ENCODE results near the gene PNPLA8. TPM values are rescaled to one million over a fixed set of nuclear protein-coding genes. Genes with fewer than 3 reads are reported as not detected.
A peak's percentile ranks its signal among the peaks of the same experiment; 100 is the strongest.

The PNPLA8 gene, protein sequence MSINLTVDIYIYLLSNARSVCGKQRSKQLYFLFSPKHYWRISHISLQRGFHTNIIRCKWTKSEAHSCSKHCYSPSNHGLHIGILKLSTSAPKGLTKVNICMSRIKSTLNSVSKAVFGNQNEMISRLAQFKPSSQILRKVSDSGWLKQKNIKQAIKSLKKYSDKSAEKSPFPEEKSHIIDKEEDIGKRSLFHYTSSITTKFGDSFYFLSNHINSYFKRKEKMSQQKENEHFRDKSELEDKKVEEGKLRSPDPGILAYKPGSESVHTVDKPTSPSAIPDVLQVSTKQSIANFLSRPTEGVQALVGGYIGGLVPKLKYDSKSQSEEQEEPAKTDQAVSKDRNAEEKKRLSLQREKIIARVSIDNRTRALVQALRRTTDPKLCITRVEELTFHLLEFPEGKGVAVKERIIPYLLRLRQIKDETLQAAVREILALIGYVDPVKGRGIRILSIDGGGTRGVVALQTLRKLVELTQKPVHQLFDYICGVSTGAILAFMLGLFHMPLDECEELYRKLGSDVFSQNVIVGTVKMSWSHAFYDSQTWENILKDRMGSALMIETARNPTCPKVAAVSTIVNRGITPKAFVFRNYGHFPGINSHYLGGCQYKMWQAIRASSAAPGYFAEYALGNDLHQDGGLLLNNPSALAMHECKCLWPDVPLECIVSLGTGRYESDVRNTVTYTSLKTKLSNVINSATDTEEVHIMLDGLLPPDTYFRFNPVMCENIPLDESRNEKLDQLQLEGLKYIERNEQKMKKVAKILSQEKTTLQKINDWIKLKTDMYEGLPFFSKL
- polyA plus RNA-seq (75.9 and 85.1 TPM in 2 replicates), polyA minus RNA-seq (95.7 and 112 TPM in 2 replicates)

DNA sequence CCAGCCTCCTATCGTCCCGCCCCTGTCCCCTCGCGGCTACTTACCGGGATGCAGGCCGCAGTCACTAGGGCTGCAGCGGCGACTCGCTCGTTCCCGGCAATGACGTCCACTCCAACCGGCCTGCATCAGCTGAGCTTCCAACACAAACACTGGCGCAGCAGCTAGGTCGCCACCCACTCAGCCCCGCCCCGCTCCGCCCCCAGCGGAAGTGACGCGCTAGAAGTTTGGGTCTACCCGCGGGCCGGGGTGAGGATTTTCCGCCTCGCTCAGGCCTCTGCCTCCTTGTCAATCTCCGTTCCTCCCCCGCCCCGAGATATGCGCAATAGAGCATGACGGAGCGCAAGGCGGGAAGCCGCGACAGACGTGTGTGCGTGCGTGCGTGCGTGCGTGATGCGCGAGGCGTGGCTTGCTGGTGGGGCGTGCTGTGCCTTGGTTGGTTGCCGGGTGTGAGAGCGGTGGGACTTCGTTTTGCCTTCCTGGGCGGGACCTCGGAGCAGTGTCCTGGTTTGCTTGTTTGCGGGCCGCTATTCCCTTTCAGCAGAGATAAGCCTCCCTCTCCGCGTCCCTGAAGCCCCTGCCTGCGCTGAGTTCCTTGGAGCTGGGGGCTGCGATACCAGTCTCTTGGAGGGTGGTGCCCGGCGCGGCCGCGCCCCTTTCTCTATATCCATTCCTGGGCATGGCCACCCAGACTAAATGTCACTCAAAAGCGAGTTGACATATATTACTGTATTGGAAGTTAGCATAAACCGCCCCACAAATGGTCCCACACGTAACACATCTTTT, at the start of gene PNPLA8:
PNPLA8 (minus strand) TSS at position 151 of the 783 bp plus-strand sequence. CDS start 10,644 bp downstream, outside the sequence.
- peak within 1 kb of the TSS; percentile 58 for H2AFZ ChIP-seq (ENCODE audit: low read depth, low read length)
- H3K4me2 ChIP-seq (ENCODE audit: low read length): peak within 1 kb of the TSS; percentile 96
- H3K9me3 ChIP-seq (ENCODE audit: low read length): no peaks in the 10 kb centered on the region
- peaks cover 38% of the 10 kb centered on the region for H3K79me2 ChIP-seq (replicated peaks; ENCODE audit: insufficient read depth, low read length)
- no peaks in the 10 kb centered on the region for H3K27me3 ChIP-seq (ENCODE audit: insufficient read depth, low read depth, low read length)
- peak within 1 kb of the TSS; percentile 70 for H3K4me3 ChIP-seq (ENCODE audit: low read length)
- H3K9ac ChIP-seq (ENCODE audit: low read length): peak within 1 kb of the TSS; percentile 89
- peaks cover 3% of the 10 kb centered on the region for H4K20me1 ChIP-seq (ENCODE audit: insufficient read depth)
- TF ChIP-seq REST (IDR thresholded peaks at IDR 0.05; ENCODE audit: borderline replicate concordance) (no peak), EZH2 (IDR thresholded peaks at IDR 0.05; ENCODE audit: borderline replicate concordance, insufficient read depth, low read length, poor library complexity, severe bottlenecking) (no peak), POLR2AphosphoS5 (IDR thresholded peaks at IDR 0.05) (peak; percentile 95), TAF1 (IDR thresholded peaks at IDR 0.05; ENCODE audit: low read depth) (peak; percentile 47), SMC3 (conservative IDR thresholded peaks at IDR 0.05; ENCODE audit: poor library complexity) (no peak), EP300 (conservative IDR thresholded peaks at IDR 0.05; ENCODE audit: poor library complexity, severe bottlenecking) (peak; percentile 80), CTCF (IDR thresholded peaks at IDR 0.05; ENCODE audit: poor library complexity, severe bottlenecking) (peak; percentile 24), MXI1 (conservative IDR thresholded peaks at IDR 0.05; ENCODE audit: poor library complexity, severe bottlenecking) (peak; percentile 76), RAD21 (conservative IDR thresholded peaks at IDR 0.05) (no peak)
- H3K27ac ChIP-seq (ENCODE audit: low read length): peak within 1 kb of the TSS; percentile 94
- H3F3A ChIP-seq (ENCODE audit: insufficient read depth, low read length, poor library complexity, severe bottlenecking): no peaks in the 10 kb centered on the region
- H3K9me2 ChIP-seq (ENCODE audit: insufficient read depth, low read length): no peaks in the 10 kb centered on the region
- no peaks in the 10 kb centered on the region for H3K36me3 ChIP-seq (ENCODE audit: insufficient read depth, low read length)

DNA sequence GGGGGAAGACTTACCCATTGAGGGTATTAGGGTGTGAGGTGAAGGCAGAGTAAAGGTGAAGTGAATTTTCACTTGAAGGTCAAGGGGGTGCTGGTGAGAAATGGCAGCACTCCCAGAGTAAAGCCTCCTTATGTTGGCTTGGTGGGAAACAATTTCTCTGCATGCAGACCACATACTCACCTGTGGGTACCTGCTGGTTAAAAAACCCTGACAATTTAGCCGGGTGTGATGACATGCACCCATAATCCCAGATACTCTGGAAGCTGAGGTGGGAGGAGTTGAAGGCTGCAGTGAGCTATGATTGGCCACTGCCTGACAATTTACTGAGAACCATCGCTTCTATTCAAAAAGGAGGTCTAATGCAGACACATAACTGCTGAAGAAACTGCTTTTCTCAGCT, 49.2 kb upstream of the PNPLA8 start:
- no peak overlapping the region for H3K4me2 ChIP-seq (ENCODE audit: low read length)
- TF ChIP-seq CTCF (IDR thresholded peaks at IDR 0.05; ENCODE audit: poor library complexity, severe bottlenecking): no peak
- no peak for TF ChIP-seq TAF1 (IDR thresholded peaks at IDR 0.05; ENCODE audit: low read depth)
- no peak for TF ChIP-seq POLR2AphosphoS5 (IDR thresholded peaks at IDR 0.05)
- no peak for TF ChIP-seq EZH2 (IDR thresholded peaks at IDR 0.05; ENCODE audit: borderline replicate concordance, insufficient read depth, low read length, poor library complexity, severe bottlenecking)
- no peak for TF ChIP-seq MXI1 (conservative IDR thresholded peaks at IDR 0.05; ENCODE audit: poor library complexity, severe bottlenecking)
- TF ChIP-seq REST (IDR thresholded peaks at IDR 0.05; ENCODE audit: borderline replicate concordance): no peak
- TF ChIP-seq RAD21 (conservative IDR thresholded peaks at IDR 0.05): no peak
- TF ChIP-seq EP300 (conservative IDR thresholded peaks at IDR 0.05; ENCODE audit: poor library complexity, severe bottlenecking): no peak
- TF ChIP-seq SMC3 (conservative IDR thresholded peaks at IDR 0.05; ENCODE audit: poor library complexity): no peak
- peaks cover 41% of the 10 kb centered on the region for H3K79me2 ChIP-seq (replicated peaks; ENCODE audit: insufficient read depth, low read length)
- H4K20me1 ChIP-seq (ENCODE audit: insufficient read depth): no peaks in the 10 kb centered on the region
- no peak overlapping the region for H2AFZ ChIP-seq (ENCODE audit: low read depth, low read length)
- H3K9me2 ChIP-seq (ENCODE audit: insufficient read depth, low read length): no peaks in the 10 kb centered on the region
- peaks cover 10% of the 10 kb centered on the region for H3K36me3 ChIP-seq (ENCODE audit: insufficient read depth, low read length)
- H3K4me3 ChIP-seq (ENCODE audit: low read length): no peak overlapping the region
- no peak overlapping the region for H3K27ac ChIP-seq (ENCODE audit: low read length)
- H3K9ac ChIP-seq (ENCODE audit: low read length): no peak overlapping the region
- no peaks in the 10 kb centered on the region for H3K9me3 ChIP-seq (ENCODE audit: low read length)
- H3F3A ChIP-seq (ENCODE audit: insufficient read depth, low read length, poor library complexity, severe bottlenecking): peaks cover 4% of the 10 kb centered on the region
- no peaks in the 10 kb centered on the region for H3K27me3 ChIP-seq (ENCODE audit: insufficient read depth, low read depth, low read length)

Data from neural cell (in vitro differentiated cells).